Pancreas (tissue), 10 donors: ENCODE data around the gene LNX1. TPM values are rescaled to one million over a fixed set of nuclear protein-coding genes. Genes with fewer than 3 reads are reported as not detected.

ENCODE experiments used
- ATAC-seq, 4 donors: fragments of 200-7000 bp; cut with Tn5 transposase; one replicate each; pipeline versions ENCODE4 v1.8.0 to v1.9.1; 2020; ENCODE audit warnings: mild to moderate bottlenecking in 4 of 4, moderate library complexity in 4 of 4
- DNase-seq, 6 donors: peaks; one replicate each; pipeline ENCODE4 v3.0.0-alpha.2; 2020
- FAIRE-seq: peaks from 2 replicates; lab custom pipeline; 2012; peaks lifted over from hg19 to GRCh38; lab: Jason Lieb, UNC
- H3K27ac ChIP-seq, 4 donors: fragments of 200-600 bp; sonication (generic); 1 replicate in 3 of 4; 2 replicates in 1 of 4; pipeline versions ENCODE4 v1.5.0 to v1.8.0; 2020
- H3K27me3 ChIP-seq, 4 donors: fragments of 200-600 bp; one replicate each; pipeline ENCODE4 v1.8.0; 2021
- H3K36me3 ChIP-seq, 3 donors: fragments of 200-600 bp; sonication (generic) in 1 of 3; one replicate each; pipeline versions ENCODE4 v1.5.0 to v1.8.0; 2020 to 2021
- H3K4me1 ChIP-seq, 3 donors: fragments of 200-600 bp; one replicate each; pipeline ENCODE4 v1.8.0; 2021
- H3K4me3 ChIP-seq, 4 donors: fragments of 200-600 bp; sonication (generic) in 2 of 4; one replicate each; pipeline versions ENCODE4 v1.5.0 to v1.8.0; 2020 to 2021
- H3K9me3 ChIP-seq, 4 donors: fragments of 200-600 bp; one replicate each; pipeline ENCODE4 v1.8.0; 2021
- WGBS, 2 donors: extraction: QIAGEN DNeasy Blood & Tissue Kit; methylation state at CpG; one replicate each; pipeline ENCODE4 v1.1.7; 2013; 5-methylcytosine and 5-hydroxymethylcytosine counted together
- intact Hi-C, 3 donors: fragments of 100-400 bp; cut with DNase I; formaldehyde crosslinking; loops; one replicate each; pipeline versions ENCODE4 v1.11.1 to v1.14.2; 2022
- polyA plus RNA-seq, 2 donors: library from polyadenylated mRNA; stranded (reverse); fragments of 200-250 nt; gene quantifications; one replicate each; pipeline ENCODE4 v1.2.3, GENCODE V29; 2013
- total RNA-seq, 6 donors: library from RNA; stranded (reverse); fragmentation: NEBNext Ultra II Directional in 4 of 6; extraction: Animal tissue kit (Norgen Biotek cat#: 25700) in 4 of 6; gene quantifications; one replicate each; pipeline versions ENCODE4 v1.2.1 to v1.2.4, GENCODE V29; 2021 to 2023
- TF ChIP-seq, protein P1 (sequence below), 4 donors: fragments of 200-600 bp; sonication (generic) in 3 of 4; IDR thresholded peaks; one replicate each; pipeline versions ENCODE4 v1.5.0 to v1.8.0; 2021; ENCODE audit warnings: antibody characterized with exemption in 4 of 4
- donor health status: healthy with polysubstance abuse.
- donor health status: DM: no; HTN: no; CAD: no; lungs with moderate emphysema.
- donor health status: DM: no; HTN: no; CAD: no.
- donor health status: control.
- donor health status: control.
- donor health status: Bipolar disorder and iron deficiency.
- donor health status: DM: yes; HTN: yes; CAD: no.
- donor health status: DM: no; HTN: no; CAD: no.
- donor health status: DM: no; HTN: no; CAD: no.
- donor health status: DM: yes; HTN: yes; CAD: no.

Gene LNX1
- total and polyA plus RNA-seq, 8 donors, result 6.1 to 18.6 (median 15.0) TPM

DNA sequence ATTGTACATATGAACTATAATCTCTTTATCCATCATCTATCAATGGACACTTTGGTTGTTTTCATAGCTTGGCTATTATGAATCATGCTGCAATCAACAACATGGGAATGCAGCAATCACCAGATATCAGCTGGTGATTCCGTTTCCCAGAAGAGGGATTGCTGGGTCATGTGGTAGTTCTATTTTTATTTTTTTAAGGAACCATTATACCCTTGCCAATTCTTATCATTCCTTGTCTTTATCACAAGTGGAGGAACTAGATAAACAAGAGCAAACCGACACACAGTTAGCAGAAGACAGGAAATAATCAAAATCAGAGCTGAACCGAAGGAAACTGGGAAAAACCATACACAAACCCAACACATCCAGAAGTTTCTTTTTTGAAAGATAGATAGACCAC is 14.5 kb upstream of the LNX1 start:
- FAIRE-seq (no peak), ATAC-seq (peak in 1 of 4 donors; percentile 12), DNase-seq (no peak)
- 15 to 17% methylated on average over 3 of the region's 3 CpGs for WGBS, 2 donors
- Histone ChIP-seq H3K4me1 (no peaks in the 10 kb centered on the region), H3K36me3 (no peaks in the 10 kb centered on the region), H3K4me3 (no peak overlapping the region), H3K27ac (no peak overlapping the region), H3K27me3 (no peaks in the 10 kb centered on the region), H3K9me3 (no peaks in the 10 kb centered on the region)
- intact Hi-C loops, result no loop called here
- TF ChIP-seq, protein P1, sequence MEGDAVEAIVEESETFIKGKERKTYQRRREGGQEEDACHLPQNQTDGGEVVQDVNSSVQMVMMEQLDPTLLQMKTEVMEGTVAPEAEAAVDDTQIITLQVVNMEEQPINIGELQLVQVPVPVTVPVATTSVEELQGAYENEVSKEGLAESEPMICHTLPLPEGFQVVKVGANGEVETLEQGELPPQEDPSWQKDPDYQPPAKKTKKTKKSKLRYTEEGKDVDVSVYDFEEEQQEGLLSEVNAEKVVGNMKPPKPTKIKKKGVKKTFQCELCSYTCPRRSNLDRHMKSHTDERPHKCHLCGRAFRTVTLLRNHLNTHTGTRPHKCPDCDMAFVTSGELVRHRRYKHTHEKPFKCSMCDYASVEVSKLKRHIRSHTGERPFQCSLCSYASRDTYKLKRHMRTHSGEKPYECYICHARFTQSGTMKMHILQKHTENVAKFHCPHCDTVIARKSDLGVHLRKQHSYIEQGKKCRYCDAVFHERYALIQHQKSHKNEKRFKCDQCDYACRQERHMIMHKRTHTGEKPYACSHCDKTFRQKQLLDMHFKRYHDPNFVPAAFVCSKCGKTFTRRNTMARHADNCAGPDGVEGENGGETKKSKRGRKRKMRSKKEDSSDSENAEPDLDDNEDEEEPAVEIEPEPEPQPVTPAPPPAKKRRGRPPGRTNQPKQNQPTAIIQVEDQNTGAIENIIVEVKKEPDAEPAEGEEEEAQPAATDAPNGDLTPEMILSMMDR (IDR thresholded peaks at IDR 0.05), result no peak

DNA sequence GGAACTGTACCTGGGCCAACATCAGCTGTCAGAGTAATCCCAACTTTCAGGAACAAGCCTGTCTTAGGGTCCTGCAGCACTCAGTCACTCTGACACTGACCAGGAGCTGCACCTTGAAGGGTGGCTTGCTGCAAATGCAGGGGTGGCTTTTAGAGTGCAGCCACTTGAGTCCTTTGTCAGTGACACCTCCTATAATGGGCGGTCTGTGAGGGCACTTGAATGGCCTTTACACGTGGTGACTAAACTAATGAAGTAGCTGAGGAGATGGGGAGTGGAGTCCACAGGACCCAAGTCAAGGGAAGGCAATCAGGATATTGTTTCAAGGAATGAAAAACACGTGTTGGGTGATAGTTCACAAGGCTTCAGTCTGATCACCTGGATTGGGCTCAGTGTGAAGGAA is 11.1 kb upstream of the LNX1 start:
- intact Hi-C loops, result no loop called here
- no peaks in the 10 kb centered on the region for H3K4me1 ChIP-seq

DNA sequence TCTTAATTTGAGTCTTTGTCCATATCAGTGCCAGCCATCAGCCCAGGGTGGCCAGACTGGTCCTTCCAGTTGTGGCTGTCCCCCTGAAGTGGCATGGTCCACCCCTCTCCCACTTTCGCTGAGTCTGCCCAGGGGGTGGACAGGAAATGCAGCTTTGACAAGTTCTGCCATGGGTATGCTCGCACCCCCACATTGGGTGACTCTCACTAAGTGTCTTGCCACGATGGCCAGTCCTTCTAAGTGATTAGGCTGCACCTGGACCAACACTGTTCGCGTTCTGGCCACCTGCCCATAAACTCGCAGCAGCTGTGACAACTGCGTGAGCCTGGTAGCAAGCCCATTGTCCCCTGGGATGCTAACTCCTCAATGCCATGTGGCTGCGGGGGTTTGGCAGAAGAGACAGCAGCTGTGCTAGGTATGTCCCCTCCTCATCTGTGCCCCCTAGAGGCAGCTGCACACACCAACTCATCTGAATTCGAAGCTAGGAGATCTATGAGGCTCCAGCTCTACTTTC is 10.0 kb upstream of the LNX1 start:
- Histone ChIP-seq H3K27me3 (no peaks in the 10 kb centered on the region), H3K36me3 (no peaks in the 10 kb centered on the region), H3K4me3 (no peak overlapping the region), H3K4me1 (no peaks in the 10 kb centered on the region), H3K27ac (no peak overlapping the region), H3K9me3 (no peaks in the 10 kb centered on the region)
- WGBS, 2 donors, result 30 to 32% methylated on average over 9 of the region's 9 CpGs
- TF ChIP-seq, protein P1 (IDR thresholded peaks at IDR 0.05), result no peak
- no peak for FAIRE-seq
- peak; percentile 26 to 67 (median 60) for DNase-seq
- intact Hi-C loops, result no loop called here
- peak; percentile 50 to 74 (median 64) for ATAC-seq

More for the DNA sequence above, 11.1 kb upstream of the LNX1 start:
- no peaks in the 10 kb centered on the region for H3K36me3 ChIP-seq
- TF ChIP-seq, protein P1 (IDR thresholded peaks at IDR 0.05), result no peak
- H3K27me3 ChIP-seq, result no peaks in the 10 kb centered on the region
- ATAC-seq (no peak), DNase-seq (no peak), FAIRE-seq (no peak)
- no peaks in the 10 kb centered on the region for H3K9me3 ChIP-seq
- no peak overlapping the region for H3K27ac ChIP-seq
- no peak overlapping the region for H3K4me3 ChIP-seq
- WGBS, 2 donors, result 87 to 90% methylated on average over 3 of the region's 3 CpGs

DNA sequence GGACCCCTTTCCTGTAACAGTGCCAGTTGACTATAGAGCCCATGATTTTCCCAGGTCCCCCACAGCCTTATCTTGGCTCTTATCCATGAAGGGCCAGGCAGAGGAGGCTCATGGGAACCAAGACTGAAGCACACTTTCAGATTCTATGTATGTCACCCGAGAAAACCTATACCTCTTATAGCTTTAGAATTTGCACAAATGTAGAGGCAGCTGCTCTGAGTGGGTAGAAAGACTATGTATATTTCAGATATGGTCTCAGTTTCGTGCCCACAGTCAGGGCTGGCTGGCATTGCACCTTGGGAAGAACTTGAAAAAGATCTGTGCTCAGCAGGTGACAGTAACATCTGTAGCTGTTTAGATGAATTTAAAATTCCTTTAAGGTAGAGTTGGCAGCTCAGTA is 8.3 kb upstream of the LNX1 start:
- no peaks in the 10 kb centered on the region for H3K27me3 ChIP-seq
- H3K4me1 ChIP-seq, result no peaks in the 10 kb centered on the region
- FAIRE-seq (no peak), ATAC-seq (no peak), DNase-seq (no peak)
- TF ChIP-seq, protein P1 (IDR thresholded peaks at IDR 0.05), result no peak
- no peak overlapping the region for H3K4me3 ChIP-seq
- no peak overlapping the region for H3K27ac ChIP-seq
- intact Hi-C loops, result no loop called here
- H3K9me3 ChIP-seq, result no peaks in the 10 kb centered on the region
- H3K36me3 ChIP-seq, result no peaks in the 10 kb centered on the region
- 77 to 86% methylated on average over 2 of the region's 2 CpGs for WGBS, 2 donors

DNA sequence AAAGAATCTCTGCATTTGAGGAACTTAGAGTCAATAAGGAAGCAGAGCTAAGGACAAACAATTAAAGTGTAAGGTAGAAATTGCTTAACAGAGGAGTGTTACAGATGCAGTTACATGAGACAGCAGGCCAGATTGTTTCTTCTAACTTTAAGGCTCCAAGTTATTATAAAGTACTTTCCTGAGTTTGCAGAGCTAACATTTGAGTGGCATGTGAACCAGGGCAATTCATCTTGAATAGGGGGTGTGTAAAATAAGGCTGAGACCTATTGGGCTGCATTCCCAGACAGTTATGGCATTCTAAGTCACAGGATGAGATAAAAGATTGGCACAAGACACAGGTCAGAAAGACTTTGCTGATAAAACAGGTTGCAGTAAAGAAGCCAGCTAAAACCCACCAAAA is 7.6 kb upstream of the LNX1 start:
- intact Hi-C loops, result no loop called here
- Histone ChIP-seq H3K4me1 (no peaks in the 10 kb centered on the region), H3K27me3 (no peaks in the 10 kb centered on the region), H3K4me3 (no peak overlapping the region), H3K9me3 (no peaks in the 10 kb centered on the region), H3K36me3 (no peaks in the 10 kb centered on the region), H3K27ac (peak overlapping the region in 1 of 4 donors; percentile 17)
- DNase-seq (no peak), ATAC-seq (peak in 2 of 4 donors; percentile 29 to 52), FAIRE-seq (no peak)
- TF ChIP-seq, protein P1 (IDR thresholded peaks at IDR 0.05), result no peak
